ENCODE measurements around the gene GPS2.

The GPS2 gene

GRCh38 chr17:7262935-7263800 is 52.0 kb downstream of the GPS2 start:
- H3K36me3 ChIP-seq (ENCODE audit: control insufficient read depth in 2 of 2, insufficient read depth in 2 of 2, low read length in 2 of 2) = peaks cover 7 to 14% of the 10 kb centered on the region in 2 donors
- no peaks in the 10 kb centered on the region for H3K9me3 ChIP-seq (ENCODE audit: control insufficient read depth in 2 of 2, low read length in 2 of 2)
- H3K9ac ChIP-seq (ENCODE audit: low read depth in 1 of 2, low read length in 2 of 2) = peak overlapping the region; percentile 92 to 100
- H3K4me3 ChIP-seq (ENCODE audit: low read length in 2 of 2) = peak overlapping the region; percentile 87 to 91
- H3K4me1 ChIP-seq (ENCODE audit: control insufficient read depth in 2 of 2, insufficient read depth in 2 of 2, low read length in 2 of 2) = peaks cover 29 to 35% of the 10 kb centered on the region in 2 donors
- peak overlapping the region; percentile 97 to 100 for H3K27ac ChIP-seq (ENCODE audit: low read depth in 2 of 2, low read length in 2 of 2)
- peaks cover 6 to 8% of the 10 kb centered on the region in 2 donors for H3K27me3 ChIP-seq (ENCODE audit: control insufficient read depth in 2 of 2, insufficient read depth in 2 of 2, low read length in 2 of 2)

Data from mucosa of rectum (tissue), 2 donors.